BJ (cell line): ENCODE measurements around the gene DMPK. TPM values are rescaled to one million over a fixed set of nuclear protein-coding genes. Genes with fewer than 3 reads are reported as not detected.
A peak's percentile ranks its signal among the peaks of the same experiment; 100 is the strongest.

Source experiments
- CTCF ChIA-PET: fragments of 350-600 bp; formaldehyde crosslinking; extraction: SDS; loops from one replicate; lab custom pipeline; 2021; ENCODE audit warnings: antibody characterized with exemption, inconsistent platforms; lab: Yijun Ruan, JAX
- POLR2A ChIA-PET: fragments of 300-600 bp; sonication (Branson Sonifier 250); formaldehyde crosslinking; extraction: SDS; loops from one replicate; lab custom pipeline; 2021; ENCODE audit warnings: antibody characterized with exemption; lab: Charles Lee
- DNase-seq: peaks from one replicate; pipeline ENCODE4 v3.0.0-alpha.2; 2011; ENCODE audit warnings: low read depth
- H3K27me3 ChIP-seq: 2 replicates; pipeline ENCODE4 v1.6.0; 2011; ENCODE audit warnings: low read length; ENCODE audit not compliant: control insufficient read depth, insufficient read depth
- H3K36me3 ChIP-seq: 2 replicates; pipeline ENCODE4 v1.5.1; 2011; ENCODE audit warnings: low read length; ENCODE audit not compliant: control insufficient read depth, insufficient read depth
- H3K4me3 ChIP-seq: 2 replicates; pipeline ENCODE4 v1.5.1; 2011; ENCODE audit warnings: low read depth, mild to moderate bottlenecking, control low read depth, low read length
- polyA plus RNA-seq: library from polyadenylated mRNA; depleted of rRNA; stranded (reverse); fragments of >200 nt; gene quantifications from 2 replicates; pipeline ENCODE4 v1.2.3, GENCODE V29; 2011
- TF ChIP-seq, protein P1 (sequence below): IDR thresholded peaks from 2 replicates; pipeline ENCODE4 v1.5.1; 2011; ENCODE audit warnings: low read depth, mild to moderate bottlenecking, control low read depth, inconsistent platforms, low read length, moderate library complexity; ENCODE audit not compliant: insufficient read depth

DMPK gene
- polyA plus RNA-seq, 1 experiment = 131 TPM

- TF ChIP-seq, protein P1, sequence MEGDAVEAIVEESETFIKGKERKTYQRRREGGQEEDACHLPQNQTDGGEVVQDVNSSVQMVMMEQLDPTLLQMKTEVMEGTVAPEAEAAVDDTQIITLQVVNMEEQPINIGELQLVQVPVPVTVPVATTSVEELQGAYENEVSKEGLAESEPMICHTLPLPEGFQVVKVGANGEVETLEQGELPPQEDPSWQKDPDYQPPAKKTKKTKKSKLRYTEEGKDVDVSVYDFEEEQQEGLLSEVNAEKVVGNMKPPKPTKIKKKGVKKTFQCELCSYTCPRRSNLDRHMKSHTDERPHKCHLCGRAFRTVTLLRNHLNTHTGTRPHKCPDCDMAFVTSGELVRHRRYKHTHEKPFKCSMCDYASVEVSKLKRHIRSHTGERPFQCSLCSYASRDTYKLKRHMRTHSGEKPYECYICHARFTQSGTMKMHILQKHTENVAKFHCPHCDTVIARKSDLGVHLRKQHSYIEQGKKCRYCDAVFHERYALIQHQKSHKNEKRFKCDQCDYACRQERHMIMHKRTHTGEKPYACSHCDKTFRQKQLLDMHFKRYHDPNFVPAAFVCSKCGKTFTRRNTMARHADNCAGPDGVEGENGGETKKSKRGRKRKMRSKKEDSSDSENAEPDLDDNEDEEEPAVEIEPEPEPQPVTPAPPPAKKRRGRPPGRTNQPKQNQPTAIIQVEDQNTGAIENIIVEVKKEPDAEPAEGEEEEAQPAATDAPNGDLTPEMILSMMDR = no peak
- H3K4me3 ChIP-seq = peak overlapping the region; percentile 77; the same call in 1 of the 2 replicates
- DNase-seq = no peak
Measured at GRCh38 chr19:45780146-45780447, 2.2 kb downstream of the DMPK start.

DNA sequence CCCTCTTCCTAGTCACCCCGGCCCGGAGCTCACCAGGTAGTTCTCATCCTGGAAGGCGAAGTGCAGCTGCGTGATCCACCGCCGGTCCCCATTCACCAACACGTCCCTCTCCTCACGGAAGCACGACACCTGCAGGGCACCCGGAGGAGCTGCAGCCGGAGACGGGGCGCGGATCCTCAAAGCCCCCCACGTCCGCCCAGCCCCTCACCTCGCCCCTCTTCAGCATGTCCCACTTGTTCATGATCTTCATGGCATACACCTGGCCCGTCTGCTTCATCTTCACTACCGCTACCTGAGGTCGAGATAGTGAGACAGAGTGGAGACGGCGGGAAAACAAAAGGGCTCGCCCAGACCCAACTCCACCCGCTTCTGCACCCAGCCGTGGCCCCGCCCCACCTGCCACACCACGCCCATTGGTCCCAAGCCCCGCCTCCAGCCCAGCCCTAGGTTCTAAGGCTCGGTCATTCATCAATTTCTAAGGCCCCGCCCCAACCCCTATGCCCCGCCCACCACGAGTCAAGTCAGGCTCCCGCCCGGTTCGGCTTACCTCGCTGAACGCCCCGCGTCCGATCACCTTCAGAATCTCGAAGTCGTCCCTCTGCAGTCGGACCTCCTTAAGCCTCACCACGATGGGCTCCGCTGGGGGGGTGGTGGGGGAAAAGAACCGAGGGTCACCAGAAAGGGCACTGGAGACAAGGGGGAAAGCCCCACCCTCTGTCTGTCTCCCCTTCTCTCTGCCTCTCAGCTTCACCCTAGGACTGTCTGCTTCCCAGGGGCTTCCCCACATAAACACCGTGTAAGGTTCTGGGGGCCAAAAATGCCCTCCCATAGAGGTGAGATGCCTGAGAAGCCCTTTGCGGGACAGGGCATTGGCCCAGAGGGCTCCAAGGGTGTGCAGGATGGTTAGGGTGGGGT lies 2.8 kb downstream of the DMPK start:
- TF ChIP-seq, protein P1 = peak; percentile 32
- ChIA-PET POLR2A (no interaction called here), CTCF (interaction anchor here (1.2 to 3.8 kb wide), 3 partner anchors 9 to 20 kb away, joined by 4 to 31 read pairs (median 10); partner anchors contain the start of gene SIX5)
- Histone ChIP-seq H3K4me3 (0 out of 2 replicates have a peak overlapping the region, but pooled peaks have one; percentile 77), H3K36me3 (peaks cover 31% of the 10 kb centered on the region), H3K27me3 (no peaks in the 10 kb centered on the region)
- no peak for DNase-seq

More at GRCh38 chr19:45780146-45780447, 2.2 kb downstream of the DMPK start:
- no peaks in the 10 kb centered on the region for H3K27me3 ChIP-seq
- ChIA-PET POLR2A (no interaction called here), CTCF (interaction anchor here (1.4 to 3.8 kb wide), 2 partner anchors 10 to 19 kb away, joined by 10 to 31 read pairs; partner anchors contain the start of gene SIX5)
- H3K36me3 ChIP-seq = peaks cover 28% of the 10 kb centered on the region

GRCh38 chr19:45778010-45778661 lies 4.2 kb downstream of the DMPK start:
- peaks cover 36% of the 10 kb centered on the region for H3K36me3 ChIP-seq
- H3K27me3 ChIP-seq = no peaks in the 10 kb centered on the region
- DNase-seq = no peak
- CTCF ChIA-PET = no interaction called here
- TF ChIP-seq, protein P1 = no peak
- H3K4me3 ChIP-seq = no peak overlapping the region
- POLR2A ChIA-PET = no interaction called here

GRCh38 chr19:45777395-45777961 lies 4.8 kb downstream of the DMPK start:
- H3K27me3 ChIP-seq = no peaks in the 10 kb centered on the region
- no peak overlapping the region for H3K4me3 ChIP-seq
- ChIA-PET POLR2A (no interaction called here), CTCF (no interaction called here)
- no peak for DNase-seq
- H3K36me3 ChIP-seq = peaks cover 41% of the 10 kb centered on the region
- TF ChIP-seq, protein P1 = no peak

DNA sequence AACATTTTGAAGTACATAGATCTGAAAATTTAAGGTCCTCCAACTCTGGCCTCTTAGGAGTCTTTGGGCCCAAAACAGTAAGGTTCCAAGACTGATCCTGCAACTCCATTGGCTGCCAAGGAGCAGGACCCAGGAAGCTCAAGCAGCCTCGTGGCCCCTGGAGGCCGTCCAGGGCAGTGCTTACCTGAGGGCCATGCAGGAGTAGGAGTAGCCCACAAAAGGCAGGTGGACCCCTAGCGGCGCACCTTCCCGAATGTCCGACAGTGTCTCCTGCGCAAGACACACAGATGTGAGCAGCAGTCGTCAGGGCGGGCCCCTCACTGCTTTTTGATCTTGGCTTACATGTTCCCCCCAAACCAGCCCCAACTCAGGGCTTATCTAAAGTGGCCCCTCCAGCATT lies 7.5 kb downstream of the DMPK start:
- CTCF ChIA-PET = interaction anchor here (1.1 kb wide), 1 partner anchor 24 kb away, joined by 4 read pairs; no protein-coding TSS in a partner anchor
- TF ChIP-seq, protein P1 = no peak
- no peak overlapping the region for H3K4me3 ChIP-seq
- H3K27me3 ChIP-seq = no peaks in the 10 kb centered on the region
- POLR2A ChIA-PET = no interaction called here
- H3K36me3 ChIP-seq = peaks cover 56% of the 10 kb centered on the region
- no peak for DNase-seq
